Neural cell (in vitro differentiated cells): ENCODE measurements around the gene DDX51.

Source experiments
- CTCF ChIP-seq: fragments of 450-650 bp; IDR thresholded peaks from 2 replicates; pipeline ENCODE4 v1.5.1; 2014; ENCODE audit warnings: antibody characterized with exemption, mild to moderate bottlenecking, moderate library complexity; ENCODE audit not compliant: poor library complexity, severe bottlenecking
- EP300 ChIP-seq: fragments of 450-650 bp; conservative IDR thresholded peaks from 2 replicates; pipeline ENCODE4 v1.6.1; 2014; ENCODE audit warnings: antibody characterized with exemption, mild to moderate bottlenecking, moderate library complexity; ENCODE audit not compliant: poor library complexity, severe bottlenecking
- EZH2 ChIP-seq: fragments of 200-600, 300-800 bp; shearing (Covaris generic), sonication (generic); IDR thresholded peaks from 2 replicates; pipeline ENCODE4 v1.6.1; 2014; ENCODE audit warnings: antibody characterized with exemption, low read length, borderline replicate concordance, mild to moderate bottlenecking; ENCODE audit not compliant: insufficient read depth, poor library complexity, severe bottlenecking
- MXI1 ChIP-seq: fragments of 450-650 bp; conservative IDR thresholded peaks from 2 replicates; pipeline ENCODE4 v1.6.1; 2014; ENCODE audit warnings: antibody characterized with exemption, mild to moderate bottlenecking; ENCODE audit not compliant: poor library complexity, severe bottlenecking
- POLR2AphosphoS5 ChIP-seq: IDR thresholded peaks from 2 replicates; pipeline ENCODE4 v1.6.1; 2012
- REST ChIP-seq: IDR thresholded peaks from 2 replicates; pipeline ENCODE4 v1.6.1; 2012; ENCODE audit warnings: borderline replicate concordance
- TAF1 ChIP-seq: IDR thresholded peaks from 2 replicates; pipeline ENCODE4 v1.6.1; 2012; ENCODE audit warnings: low read depth

GRCh38 chr12:132147423-132148367 lies 3.6 kb upstream of the DDX51 start:
- TF ChIP-seq CTCF = no peak
- TF ChIP-seq REST = no peak
- no peak for TF ChIP-seq POLR2AphosphoS5
- TF ChIP-seq EZH2 = no peak
- no peak for TF ChIP-seq TAF1
- TF ChIP-seq EP300 = no peak
- TF ChIP-seq MXI1 = no peak
